Measurements from ENCODE around the gene ZAP70.

GRCh38 chr2:97722227-97722626, 8.9 kb downstream of the ZAP70 start:
- TF ChIP-seq CTCF (IDR thresholded peaks at IDR 0.05 in 8 of 11, conservative IDR thresholded peaks at IDR 0.05 in 3 of 11) (no peak), POLR2A (IDR thresholded peaks at IDR 0.05) (no peak)

Measured in spleen (tissue), 7 donors.